ENCODE results near the gene KIF17. TPM values are rescaled to one million over a fixed set of nuclear protein-coding genes. Genes with fewer than 3 reads are reported as not detected.

The KIF17 gene
- total RNA-seq, 2 donors from 2014 or later, result 0.68 to 3.2 TPM

DNA sequence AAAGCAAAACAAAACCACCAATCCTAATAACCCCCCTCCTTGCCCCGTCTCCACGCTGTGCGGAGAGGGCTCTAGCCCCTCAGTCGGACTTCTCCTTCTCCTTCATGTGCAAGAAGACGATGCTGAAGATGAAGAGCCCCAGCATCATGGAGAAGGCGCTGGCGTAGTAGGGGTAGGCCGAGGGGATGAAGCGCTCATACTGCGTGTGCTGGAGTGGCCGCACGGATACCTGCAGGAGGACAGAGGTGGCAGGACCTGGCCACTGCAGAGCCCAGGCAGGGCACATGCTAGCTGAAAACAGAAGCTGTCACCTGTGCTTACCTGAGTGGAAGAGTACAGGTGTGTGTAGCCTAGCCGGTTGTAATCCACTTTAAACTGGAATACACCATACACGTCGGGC lies 65.5 kb downstream of the KIF17 start:
- H3K27ac ChIP-seq, result no peak overlapping the region
- no peak for ATAC-seq (ENCODE audit: insufficient number of reproducible peaks, low FRiP score, low read depth)
- TF ChIP-seq, protein P1, sequence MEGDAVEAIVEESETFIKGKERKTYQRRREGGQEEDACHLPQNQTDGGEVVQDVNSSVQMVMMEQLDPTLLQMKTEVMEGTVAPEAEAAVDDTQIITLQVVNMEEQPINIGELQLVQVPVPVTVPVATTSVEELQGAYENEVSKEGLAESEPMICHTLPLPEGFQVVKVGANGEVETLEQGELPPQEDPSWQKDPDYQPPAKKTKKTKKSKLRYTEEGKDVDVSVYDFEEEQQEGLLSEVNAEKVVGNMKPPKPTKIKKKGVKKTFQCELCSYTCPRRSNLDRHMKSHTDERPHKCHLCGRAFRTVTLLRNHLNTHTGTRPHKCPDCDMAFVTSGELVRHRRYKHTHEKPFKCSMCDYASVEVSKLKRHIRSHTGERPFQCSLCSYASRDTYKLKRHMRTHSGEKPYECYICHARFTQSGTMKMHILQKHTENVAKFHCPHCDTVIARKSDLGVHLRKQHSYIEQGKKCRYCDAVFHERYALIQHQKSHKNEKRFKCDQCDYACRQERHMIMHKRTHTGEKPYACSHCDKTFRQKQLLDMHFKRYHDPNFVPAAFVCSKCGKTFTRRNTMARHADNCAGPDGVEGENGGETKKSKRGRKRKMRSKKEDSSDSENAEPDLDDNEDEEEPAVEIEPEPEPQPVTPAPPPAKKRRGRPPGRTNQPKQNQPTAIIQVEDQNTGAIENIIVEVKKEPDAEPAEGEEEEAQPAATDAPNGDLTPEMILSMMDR (IDR thresholded peaks at IDR 0.05), result no peak
- no peaks in the 10 kb centered on the region for H3K4me1 ChIP-seq (ENCODE audit: control insufficient read depth in 1 of 2, low read depth in 2 of 2)
- H3K36me3 ChIP-seq, result peaks cover 66% of the 10 kb centered on the region
- H3K27me3 ChIP-seq (replicated peaks; ENCODE audit: insufficient read depth), result no peaks in the 10 kb centered on the region
- no peak overlapping the region for H3K4me3 ChIP-seq
- no peaks in the 10 kb centered on the region for H3K9me3 ChIP-seq
- no peak for DNase-seq (ENCODE audit: low spot score)

DNA sequence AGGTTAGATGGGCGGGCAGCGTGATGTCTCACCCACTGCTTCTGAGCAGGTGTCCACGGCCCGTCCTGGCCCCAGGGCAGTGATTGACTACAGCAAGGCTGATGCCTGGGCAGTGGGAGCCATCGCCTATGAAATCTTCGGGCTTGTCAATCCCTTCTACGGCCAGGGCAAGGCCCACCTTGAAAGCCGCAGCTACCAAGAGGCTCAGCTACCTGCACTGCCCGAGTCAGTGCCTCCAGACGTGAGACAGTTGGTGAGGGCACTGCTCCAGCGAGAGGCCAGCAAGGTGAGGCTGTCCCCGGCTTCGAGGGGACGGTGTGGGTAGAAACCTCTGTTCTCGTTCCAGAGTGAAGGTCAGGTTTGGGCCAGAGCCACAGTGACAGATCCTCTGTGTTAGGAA lies 68.9 kb downstream of the KIF17 start:
- TF ChIP-seq, protein P1 (IDR thresholded peaks at IDR 0.05), result no peak
- H3K36me3 ChIP-seq, result peaks cover 61% of the 10 kb centered on the region

DNA sequence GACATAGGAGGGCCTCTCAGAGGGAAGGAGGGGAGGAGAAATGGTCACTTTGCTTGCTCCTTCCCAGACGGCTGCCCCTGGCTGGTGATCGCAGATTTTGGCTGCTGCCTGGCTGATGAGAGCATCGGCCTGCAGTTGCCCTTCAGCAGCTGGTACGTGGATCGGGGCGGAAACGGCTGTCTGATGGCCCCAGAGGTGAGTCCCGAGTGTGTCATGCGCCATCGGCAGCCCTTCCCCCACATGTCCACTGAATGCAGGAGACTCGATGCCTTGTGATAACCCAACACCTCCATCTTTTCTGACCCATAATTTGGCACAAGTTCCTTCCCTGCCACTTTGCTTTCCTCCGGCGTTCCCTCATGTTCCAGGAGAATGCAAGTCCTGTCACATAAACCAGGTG lies 69.4 kb downstream of the KIF17 start:
- DNase-seq (ENCODE audit: low spot score), result no peak
- no peak for ATAC-seq (ENCODE audit: insufficient number of reproducible peaks, low FRiP score, low read depth)
- H3K27ac ChIP-seq, result no peak overlapping the region
- no peaks in the 10 kb centered on the region for H3K9me3 ChIP-seq
- H3K27me3 ChIP-seq (replicated peaks; ENCODE audit: insufficient read depth), result no peaks in the 10 kb centered on the region
- H3K36me3 ChIP-seq, result peaks cover 59% of the 10 kb centered on the region
- TF ChIP-seq, protein P1 (IDR thresholded peaks at IDR 0.05), result no peak
- no peaks in the 10 kb centered on the region for H3K4me1 ChIP-seq (ENCODE audit: control insufficient read depth in 1 of 2, low read depth in 2 of 2)
- no peak overlapping the region for H3K4me3 ChIP-seq

More for the DNA sequence above, 68.9 kb downstream of the KIF17 start:
- no peak overlapping the region for H3K27ac ChIP-seq
- no peaks in the 10 kb centered on the region for H3K4me1 ChIP-seq (ENCODE audit: control insufficient read depth in 1 of 2, low read depth in 2 of 2)
- no peak overlapping the region for H3K4me3 ChIP-seq
- H3K9me3 ChIP-seq, result no peaks in the 10 kb centered on the region
- ATAC-seq (ENCODE audit: insufficient number of reproducible peaks, low FRiP score, low read depth) (no peak), DNase-seq (ENCODE audit: low spot score) (no peak)
- H3K27me3 ChIP-seq (replicated peaks; ENCODE audit: insufficient read depth), result no peaks in the 10 kb centered on the region

DNA sequence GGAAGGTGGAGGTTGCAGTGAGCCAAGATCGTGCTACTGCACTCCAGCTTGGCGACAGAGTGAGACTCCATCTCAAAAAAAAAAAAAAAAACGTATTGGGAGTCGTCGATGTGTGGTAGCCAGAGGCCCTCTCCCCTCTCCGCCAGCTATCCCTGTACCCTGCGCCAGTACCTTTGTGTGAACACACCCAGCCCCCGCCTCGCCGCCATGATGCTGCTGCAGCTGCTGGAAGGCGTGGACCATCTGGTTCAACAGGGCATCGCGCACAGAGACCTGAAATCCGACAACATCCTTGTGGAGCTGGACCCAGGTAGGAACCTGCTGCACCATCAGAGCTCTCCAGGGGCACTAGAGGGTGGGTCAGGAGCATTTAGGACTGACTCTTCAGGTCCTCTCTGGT lies 72.4 kb downstream of the KIF17 start:
- no peaks in the 10 kb centered on the region for H3K27me3 ChIP-seq (replicated peaks; ENCODE audit: insufficient read depth)
- DNase-seq (ENCODE audit: low spot score) (no peak), ATAC-seq (ENCODE audit: insufficient number of reproducible peaks, low FRiP score, low read depth) (no peak)
- H3K27ac ChIP-seq, result no peak overlapping the region
- TF ChIP-seq, protein P1 (IDR thresholded peaks at IDR 0.05), result no peak
- no peak overlapping the region for H3K4me3 ChIP-seq
- H3K36me3 ChIP-seq, result peaks cover 46% of the 10 kb centered on the region
- H3K9me3 ChIP-seq, result no peaks in the 10 kb centered on the region
- no peaks in the 10 kb centered on the region for H3K4me1 ChIP-seq (ENCODE audit: control insufficient read depth in 1 of 2, low read depth in 2 of 2)

DNA sequence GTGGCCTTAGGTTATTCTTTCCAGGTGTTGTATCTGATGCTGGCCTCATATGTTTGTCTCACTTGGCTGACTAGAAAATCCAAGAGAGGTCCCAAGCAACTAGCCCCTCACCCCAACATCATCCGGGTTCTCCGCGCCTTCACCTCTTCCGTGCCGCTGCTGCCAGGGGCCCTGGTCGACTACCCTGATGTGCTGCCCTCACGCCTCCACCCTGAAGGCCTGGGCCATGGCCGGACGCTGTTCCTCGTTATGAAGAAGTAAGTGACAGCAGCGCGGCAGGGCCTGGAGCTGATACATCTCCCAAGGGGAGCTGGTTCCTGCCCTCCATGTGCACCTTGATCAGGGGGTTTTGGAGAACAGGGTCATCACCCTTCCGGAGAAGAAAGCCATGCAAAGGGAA lies 73.4 kb downstream of the KIF17 start:
- no peak overlapping the region for H3K27ac ChIP-seq
- no peak for DNase-seq (ENCODE audit: low spot score)
- no peak for ATAC-seq (ENCODE audit: insufficient number of reproducible peaks, low FRiP score, low read depth)
- TF ChIP-seq, protein P1 (IDR thresholded peaks at IDR 0.05), result no peak
- no peaks in the 10 kb centered on the region for H3K9me3 ChIP-seq
- H3K4me1 ChIP-seq (ENCODE audit: control insufficient read depth in 1 of 2, low read depth in 2 of 2), result no peaks in the 10 kb centered on the region
- no peak overlapping the region for H3K4me3 ChIP-seq
- H3K27me3 ChIP-seq (replicated peaks; ENCODE audit: insufficient read depth), result no peaks in the 10 kb centered on the region
- peaks cover 51% of the 10 kb centered on the region for H3K36me3 ChIP-seq

Data from thoracic aorta (tissue), 2 donors.